Mucosa of rectum (tissue), 2 donors: ENCODE measurements around the gene AKAP9.
"Not testable (repeated sequence)": the region's sequence is repeated elsewhere in the genome, so short reads cannot be mapped to it uniquely, and the experiment has no call there.

Experiments used
- H3K27ac ChIP-seq, 2 donors: one replicate each; pipeline ENCODE4 v1.7.0; 2013; ENCODE audit warnings: inconsistent platforms in 2 of 2, low read depth in 2 of 2, low read length in 2 of 2
- H3K27me3 ChIP-seq, 2 donors: one replicate each; pipeline ENCODE4 v1.7.0; 2013; ENCODE audit warnings: low read length in 2 of 2; ENCODE audit not compliant: control insufficient read depth in 2 of 2, insufficient read depth in 2 of 2
- H3K36me3 ChIP-seq, 2 donors: one replicate each; pipeline ENCODE4 v1.7.0; 2013; ENCODE audit warnings: low read length in 2 of 2; ENCODE audit not compliant: control insufficient read depth in 2 of 2, insufficient read depth in 2 of 2
- H3K4me1 ChIP-seq, 2 donors: one replicate each; pipeline ENCODE4 v1.7.0; 2013; ENCODE audit warnings: low read length in 2 of 2, mild to moderate bottlenecking in 1 of 2; ENCODE audit not compliant: control insufficient read depth in 2 of 2, insufficient read depth in 2 of 2
- H3K4me3 ChIP-seq, 2 donors: one replicate each; pipeline ENCODE4 v1.7.0; 2013; ENCODE audit warnings: low read length in 2 of 2
- H3K9ac ChIP-seq, 2 donors: one replicate each; pipeline ENCODE4 v1.7.0; 2013; ENCODE audit warnings: low read length in 2 of 2, low read depth in 1 of 2, mild to moderate bottlenecking in 1 of 2
- H3K9me3 ChIP-seq, 2 donors: one replicate each; pipeline ENCODE4 v1.7.0; 2013; ENCODE audit warnings: low read length in 2 of 2; ENCODE audit not compliant: control insufficient read depth in 2 of 2
- donor health status: healthy.
- donor health status: Normal muscosa, but diverticular disease.

Gene AKAP9

GRCh38 chr7:92071032-92071431, 130.4 kb downstream of the AKAP9 start:
- H3K27ac ChIP-seq, result peak overlapping the region in 1 of 2 donors; percentile 63
- peaks cover 18 to 19% of the 10 kb centered on the region in 2 donors for H3K36me3 ChIP-seq
- no peak overlapping the region for H3K4me3 ChIP-seq
- H3K27me3 ChIP-seq, result no peaks in the 10 kb centered on the region
- H3K9ac ChIP-seq, result peak overlapping the region in 1 of 2 donors; percentile 31
- H3K9me3 ChIP-seq, result no peaks in the 10 kb centered on the region
- H3K4me1 ChIP-seq, result peaks cover 10 to 15% of the 10 kb centered on the region in 2 donors

GRCh38 chr7:92072121-92072520, 131.5 kb downstream of the AKAP9 start:
- no peak overlapping the region for H3K4me3 ChIP-seq
- H3K27me3 ChIP-seq, result no peaks in the 10 kb centered on the region
- no peaks in the 10 kb centered on the region for H3K9me3 ChIP-seq
- H3K9ac ChIP-seq, result no peak overlapping the region
- H3K4me1 ChIP-seq, result peaks cover 6 to 11% of the 10 kb centered on the region in 2 donors
- no peak overlapping the region for H3K27ac ChIP-seq
- peaks cover 16 to 19% of the 10 kb centered on the region in 2 donors for H3K36me3 ChIP-seq

GRCh38 chr7:92072708-92073107, 132.0 kb downstream of the AKAP9 start:
- no peak overlapping the region for H3K9ac ChIP-seq
- peaks cover 6 to 11% of the 10 kb centered on the region in 2 donors for H3K4me1 ChIP-seq
- H3K27me3 ChIP-seq, result no peaks in the 10 kb centered on the region
- H3K9me3 ChIP-seq, result no peaks in the 10 kb centered on the region
- no peak overlapping the region for H3K27ac ChIP-seq
- no peak overlapping the region for H3K4me3 ChIP-seq
- H3K36me3 ChIP-seq, result peaks cover 15 to 19% of the 10 kb centered on the region in 2 donors

GRCh38 chr7:92075455-92076158, 134.9 kb downstream of the AKAP9 start:
- Histone ChIP-seq H3K36me3 (peaks cover 24 to 27% of the 10 kb centered on the region in 2 donors), H3K9ac (no peak overlapping the region), H3K27me3 (no peaks in the 10 kb centered on the region), H3K4me3 (no peak overlapping the region), H3K4me1 (peaks cover 0 to 8% of the 10 kb centered on the region in 2 donors), H3K27ac (no peak overlapping the region), H3K9me3 (no peaks in the 10 kb centered on the region)

- Histone ChIP-seq H3K4me3 (no peak overlapping the region), H3K9ac (no peak overlapping the region), H3K9me3 (no peaks in the 10 kb centered on the region), H3K36me3 (peaks cover 26 to 29% of the 10 kb centered on the region in 2 donors), H3K4me1 (peaks cover 0 to 3% of the 10 kb centered on the region in 2 donors), H3K27me3 (no peaks in the 10 kb centered on the region), H3K27ac (no peak overlapping the region)
Observed at GRCh38 chr7:92076509-92076908, 135.8 kb downstream of the AKAP9 start.

- H3K36me3 ChIP-seq, result peaks cover 69 to 74% of the 10 kb centered on the region in 2 donors
- not testable (repeated sequence) for H3K9ac ChIP-seq, H3K9me3 ChIP-seq, H3K27me3 ChIP-seq, H3K4me1 ChIP-seq, H3K27ac ChIP-seq, H3K4me3 ChIP-seq
Observed at GRCh38 chr7:92083922-92084321, 143.3 kb downstream of the AKAP9 start.

- Histone ChIP-seq H3K27ac (no peak overlapping the region), H3K9me3 (no peaks in the 10 kb centered on the region), H3K4me1 (no peaks in the 10 kb centered on the region), H3K9ac (no peak overlapping the region), H3K36me3 (peaks cover 76 to 79% of the 10 kb centered on the region in 2 donors), H3K27me3 (no peaks in the 10 kb centered on the region), H3K4me3 (no peak overlapping the region)
Observed at GRCh38 chr7:92088266-92088665, 147.6 kb downstream of the AKAP9 start.

- no peak overlapping the region for H3K9ac ChIP-seq
- H3K9me3 ChIP-seq, result no peaks in the 10 kb centered on the region
- H3K4me3 ChIP-seq, result no peak overlapping the region
- no peaks in the 10 kb centered on the region for H3K4me1 ChIP-seq
- H3K36me3 ChIP-seq, result peaks cover 58 to 68% of the 10 kb centered on the region in 2 donors
- no peaks in the 10 kb centered on the region for H3K27me3 ChIP-seq
- H3K27ac ChIP-seq, result no peak overlapping the region
Observed at GRCh38 chr7:92092210-92092609, 151.5 kb downstream of the AKAP9 start.

GRCh38 chr7:92095380-92095779, 154.7 kb downstream of the AKAP9 start:
- Histone ChIP-seq H3K4me3 (no peak overlapping the region), H3K36me3 (peaks cover 64 to 68% of the 10 kb centered on the region in 2 donors), H3K9me3 (no peaks in the 10 kb centered on the region), H3K27ac (no peak overlapping the region), H3K9ac (no peak overlapping the region), H3K4me1 (peaks cover 2% of the 10 kb centered on the region in 2 donors), H3K27me3 (no peaks in the 10 kb centered on the region)

GRCh38 chr7:92100534-92100933, 159.9 kb downstream of the AKAP9 start:
- peaks cover 62 to 73% of the 10 kb centered on the region in 2 donors for H3K36me3 ChIP-seq
- no peak overlapping the region for H3K4me3 ChIP-seq
- H3K4me1 ChIP-seq, result peaks cover 2 to 3% of the 10 kb centered on the region in 2 donors
- H3K27me3 ChIP-seq, result no peaks in the 10 kb centered on the region
- no peaks in the 10 kb centered on the region for H3K9me3 ChIP-seq
- H3K9ac ChIP-seq, result no peak overlapping the region
- no peak overlapping the region for H3K27ac ChIP-seq
